ENCODE data around the gene PACC1.

DNA sequence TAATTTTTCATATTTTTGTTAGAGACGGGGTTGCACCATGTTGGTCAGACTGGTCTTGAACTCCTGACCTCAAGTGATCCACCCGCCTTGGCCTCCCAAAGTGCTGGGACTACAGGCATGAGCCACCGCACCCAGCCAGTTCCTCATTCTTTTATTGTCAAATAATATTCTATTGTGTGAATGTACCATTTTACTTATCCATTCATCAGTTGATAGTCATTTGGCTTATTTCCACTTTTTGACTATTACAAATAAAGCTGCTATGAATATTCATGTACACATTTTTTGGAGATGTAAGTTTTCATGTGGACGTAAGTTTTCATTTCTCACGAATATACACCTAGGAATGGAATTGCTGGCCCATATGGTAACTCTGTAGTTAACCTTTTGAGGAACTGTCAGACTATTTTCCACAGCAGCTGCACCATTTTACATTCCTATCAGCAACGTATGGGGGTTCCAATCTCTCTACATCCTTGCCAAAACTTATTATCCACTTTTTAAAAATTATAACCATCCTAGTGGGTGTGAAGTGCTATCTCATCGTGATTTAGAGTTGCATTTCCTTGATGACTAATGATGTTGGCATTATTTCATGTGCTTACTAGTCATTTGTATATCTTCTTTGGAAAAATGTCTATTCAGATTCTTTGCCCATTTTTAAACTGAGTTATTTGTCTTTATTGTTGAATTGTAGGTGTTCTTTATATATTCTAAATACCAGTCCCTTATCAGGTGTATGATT lies 12.7 kb downstream of the PACC1 start:
- TF ChIP-seq EHMT2 (IDR thresholded peaks at IDR 0.05; ENCODE audit: low read depth) (no peak), FOSL2 (IDR thresholded peaks at IDR 0.05) (no peak), FOSL2 (CRISPR knock-in tag; IDR thresholded peaks at IDR 0.05) (peak; percentile 42), KDM1A (IDR thresholded peaks at IDR 0.05; ENCODE audit: low read depth) (no peak), ZFP36 (IDR thresholded peaks at IDR 0.05; ENCODE audit: borderline replicate concordance, partially characterized antibody) (no peak), ZNF302 (CRISPR knock-in tag; IDR thresholded peaks at IDR 0.05) (no peak), SMC3 (IDR thresholded peaks at IDR 0.05) (no peak), POLR2A (IDR thresholded peaks at IDR 0.05; ENCODE audit: low read length) (no peak)

Measured in A549 (cell line).